ENCODE results near the gene LYZL4.
A peak's percentile ranks its signal among the peaks of the same experiment; 100 is the strongest.

Gene LYZL4

DNA sequence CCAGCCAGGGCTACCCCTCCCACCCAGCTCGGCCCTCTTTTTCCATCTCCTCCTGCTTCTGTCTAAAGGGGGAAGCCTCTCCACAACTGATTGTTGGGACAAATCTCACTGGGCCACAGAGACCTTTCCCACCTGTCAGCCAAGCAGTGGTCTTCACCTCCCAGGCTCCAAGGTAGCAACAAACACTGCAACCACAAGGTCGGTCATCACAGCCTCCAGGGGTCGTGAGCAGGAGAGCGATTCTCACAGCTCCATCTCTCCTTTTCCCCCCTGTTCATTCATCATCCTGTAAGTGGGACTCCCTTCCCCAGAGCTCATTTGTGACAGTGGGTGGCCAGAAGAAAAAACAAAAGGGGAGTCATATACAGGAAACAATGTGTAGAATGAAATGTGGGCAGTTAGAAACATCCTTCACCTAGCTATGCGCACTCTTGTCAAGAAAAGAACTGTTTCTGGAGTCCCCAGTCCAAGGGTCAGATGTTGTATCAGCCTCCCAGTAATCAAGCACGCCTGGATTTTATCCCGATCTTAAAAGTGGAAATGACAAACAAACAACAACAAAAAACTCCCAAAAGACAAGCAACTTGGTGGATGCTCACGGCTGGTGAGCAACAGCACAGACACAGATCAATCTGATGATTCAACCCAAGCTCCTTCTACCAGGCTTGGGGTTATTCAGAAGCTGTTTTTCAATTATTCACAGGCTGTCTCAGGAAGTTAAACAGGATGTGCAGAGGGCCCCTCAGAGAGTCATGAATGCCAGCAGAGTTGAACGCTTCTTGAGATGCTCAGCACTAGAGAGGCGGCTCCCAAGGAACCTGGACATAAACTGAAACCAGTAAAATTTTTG, 22.4 kb downstream of the LYZL4 start:
- peak; percentile 49 for DNase-seq (ENCODE audit: low read depth, low spot score)
- no peak overlapping the region for H3K4me3 ChIP-seq (ENCODE audit: low read length)

GRCh38 chr3:42381551-42382082, 28.8 kb downstream of the LYZL4 start:
- DNase-seq (ENCODE audit: low read depth, low spot score) = no peak

GRCh38 chr3:42377681-42378080, 32.7 kb downstream of the LYZL4 start:
- no peak overlapping the region for H3K4me3 ChIP-seq (ENCODE audit: low read length)
- no peak for DNase-seq (ENCODE audit: low read depth, low spot score)

More at GRCh38 chr3:42381551-42382082, 28.8 kb downstream of the LYZL4 start:
- no peak overlapping the region for H3K4me3 ChIP-seq (ENCODE audit: low read length)

GRCh38 chr3:42376344-42376798, 34.0 kb downstream of the LYZL4 start:
- DNase-seq (ENCODE audit: low read depth, low spot score) = peak; percentile 8
- no peak overlapping the region for H3K4me3 ChIP-seq (ENCODE audit: low read length)

GRCh38 chr3:42375121-42375800, 35.1 kb downstream of the LYZL4 start:
- no peak overlapping the region for H3K4me3 ChIP-seq (ENCODE audit: low read length)
- no peak for DNase-seq (ENCODE audit: low read depth, low spot score)

- DNase-seq (ENCODE audit: low read depth, low spot score) = no peak
- no peak overlapping the region for H3K4me3 ChIP-seq (ENCODE audit: low read length)
These were observed 38.6 kb downstream of the LYZL4 start for GRCh38 chr3:42371776-42372175.

DNA sequence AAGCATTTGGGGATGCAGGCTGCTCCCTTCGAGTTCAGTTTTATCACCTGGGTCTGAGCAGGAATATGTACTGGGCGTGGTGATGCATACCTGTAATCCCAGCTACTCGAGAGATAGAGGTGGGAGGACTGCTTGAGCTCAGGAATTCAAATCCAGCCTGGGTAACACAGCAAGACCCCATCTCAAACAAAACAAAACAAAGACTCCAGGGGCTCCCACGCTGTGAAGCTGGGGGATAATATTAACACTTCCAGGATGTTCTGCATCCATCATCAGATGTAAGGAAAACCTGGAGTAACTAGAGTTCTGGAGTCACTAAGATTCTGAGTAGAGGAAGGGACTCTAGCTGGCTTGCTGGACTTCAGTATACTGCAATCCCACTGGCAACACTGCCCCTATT, 40.6 kb downstream of the LYZL4 start:
- H3K4me3 ChIP-seq (ENCODE audit: low read length) = no peak overlapping the region
- no peak for DNase-seq (ENCODE audit: low read depth, low spot score)

- H3K4me3 ChIP-seq (ENCODE audit: low read length) = no peak overlapping the region
- DNase-seq (ENCODE audit: low read depth, low spot score) = no peak
These were observed 41.1 kb downstream of the LYZL4 start for GRCh38 chr3:42369304-42369703.

- H3K4me3 ChIP-seq (ENCODE audit: low read length) = no peak overlapping the region
- DNase-seq (ENCODE audit: low read depth, low spot score) = no peak
These were observed 41.5 kb downstream of the LYZL4 start for GRCh38 chr3:42368861-42369260.

- no peak overlapping the region for H3K4me3 ChIP-seq (ENCODE audit: low read length)
- DNase-seq (ENCODE audit: low read depth, low spot score) = no peak
These were observed 42.5 kb downstream of the LYZL4 start for GRCh38 chr3:42367903-42368302.

GRCh38 chr3:42366550-42366949, 43.9 kb downstream of the LYZL4 start:
- DNase-seq (ENCODE audit: low read depth, low spot score) = no peak
- no peak overlapping the region for H3K4me3 ChIP-seq (ENCODE audit: low read length)

- H3K4me3 ChIP-seq (ENCODE audit: low read length) = no peak overlapping the region
- DNase-seq (ENCODE audit: low read depth, low spot score) = no peak
These were observed 53.1 kb downstream of the LYZL4 start for GRCh38 chr3:42357335-42357734.

DNA sequence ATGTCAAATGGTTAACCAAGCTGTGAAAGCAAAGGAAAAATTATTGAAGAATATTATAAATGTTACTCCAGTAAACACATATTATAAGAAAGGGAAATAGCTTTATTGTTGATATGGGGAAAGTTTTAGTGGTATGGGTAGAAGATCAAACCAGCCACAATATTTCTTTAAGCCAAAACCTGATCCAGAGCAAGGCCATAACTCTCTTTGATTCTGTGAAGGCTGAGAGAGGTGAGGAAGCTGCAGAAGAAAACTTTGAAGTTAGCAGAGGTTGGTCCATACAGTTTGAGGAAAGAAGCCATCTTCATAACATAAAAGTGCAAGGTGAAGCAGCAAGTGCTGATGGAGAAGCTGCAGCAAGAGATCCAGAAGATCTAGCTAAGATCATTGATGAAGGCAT, 54.8 kb downstream of the LYZL4 start:
- no peak for DNase-seq (ENCODE audit: low read depth, low spot score)
- H3K4me3 ChIP-seq (ENCODE audit: low read length) = no peak overlapping the region

DNA sequence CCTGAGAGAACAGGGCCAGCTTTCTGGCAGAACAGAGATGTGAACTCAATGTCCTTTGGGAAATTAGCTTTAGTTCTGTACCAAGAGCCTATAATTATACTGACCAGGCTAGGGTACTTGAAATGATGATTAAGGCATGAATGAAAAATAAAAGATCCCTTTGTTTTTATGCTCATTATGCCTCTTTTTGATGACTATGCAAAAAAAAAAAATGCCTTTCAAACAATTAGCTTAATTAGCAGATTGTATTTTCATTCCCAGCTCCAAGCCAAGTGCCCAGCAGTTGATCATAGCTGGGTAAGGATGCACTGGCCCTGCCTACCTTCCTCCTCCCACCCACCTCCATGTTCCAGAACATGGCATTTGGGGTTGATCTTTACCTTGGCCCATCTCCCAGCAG, 56.8 kb downstream of the LYZL4 start:
- no peak for DNase-seq (ENCODE audit: low read depth, low spot score)
- no peak overlapping the region for H3K4me3 ChIP-seq (ENCODE audit: low read length)

GRCh38 chr3:42351207-42351606, 59.2 kb downstream of the LYZL4 start:
- no peak for DNase-seq (ENCODE audit: low read depth, low spot score)
- H3K4me3 ChIP-seq (ENCODE audit: low read length) = no peak overlapping the region

DNA sequence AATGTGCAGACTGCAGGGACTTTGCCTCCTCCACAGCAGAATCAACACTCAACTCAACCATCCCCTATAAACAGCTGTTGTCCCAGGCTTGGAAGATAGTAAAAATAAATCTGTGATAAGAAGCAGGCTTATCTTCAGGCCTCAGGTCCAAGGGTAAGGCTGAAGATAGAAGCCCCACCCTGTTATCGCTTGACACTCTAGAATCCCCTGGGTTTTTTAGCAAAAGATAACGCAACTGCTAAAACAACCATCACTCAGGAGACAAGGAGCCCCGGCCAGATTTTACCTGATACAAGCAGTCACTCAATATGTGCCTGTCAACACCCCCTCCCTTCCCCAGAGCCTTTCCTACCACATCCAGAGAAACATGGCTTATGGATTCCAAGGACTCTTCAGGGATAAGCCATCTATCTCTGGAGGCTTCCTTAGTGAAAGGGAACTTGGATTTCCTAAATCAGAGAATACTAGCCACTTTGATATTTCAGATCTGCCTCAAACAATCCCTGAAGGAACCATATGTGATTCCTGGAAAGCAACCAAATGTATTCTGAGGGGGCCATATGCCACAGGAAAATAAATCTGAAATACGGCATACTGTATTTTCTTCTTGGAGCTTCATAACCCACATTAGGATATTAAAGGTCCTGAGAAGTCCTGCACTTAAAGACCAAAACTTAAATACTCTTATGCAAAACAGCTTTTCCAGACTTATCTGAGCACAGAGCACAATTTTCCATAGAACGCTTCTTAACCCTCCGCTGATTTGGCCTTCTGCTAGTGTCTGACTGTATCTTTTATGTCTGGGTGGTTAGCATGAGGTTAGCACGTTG, 60.4 kb downstream of the LYZL4 start:
- no peak overlapping the region for H3K4me3 ChIP-seq (ENCODE audit: low read length)
- no peak for DNase-seq (ENCODE audit: low read depth, low spot score)

GRCh38 chr3:42347928-42348327, 62.5 kb downstream of the LYZL4 start:
- DNase-seq (ENCODE audit: low read depth, low spot score) = no peak
- no peak overlapping the region for H3K4me3 ChIP-seq (ENCODE audit: low read length)
